Vagina (tissue), 2 donors: ENCODE measurements around the gene SHISA3. TPM values are rescaled to one million over a fixed set of nuclear protein-coding genes. Genes with fewer than 3 reads are reported as not detected.

ENCODE experiments used
- DNase-seq, 2 donors: peaks; one replicate each; pipeline ENCODE4 v3.0.0-alpha.2; 2017; ENCODE audit errors: extremely low spot score in 2 of 2
- H3K27ac ChIP-seq: fragments of 200-600 bp; sonication (generic); one replicate; pipeline ENCODE4 v1.5.1; 2019
- H3K27me3 ChIP-seq: fragments of 200-600 bp; sonication (generic); one replicate; pipeline ENCODE4 v1.5.1; 2019
- H3K36me3 ChIP-seq, 2 donors: fragments of 200-600 bp; sonication (generic); one replicate each; pipeline ENCODE4 v1.5.1; 2017 to 2019
- H3K4me1 ChIP-seq: fragments of 200-600 bp; sonication (generic); one replicate; pipeline ENCODE4 v1.5.1; 2019
- H3K4me3 ChIP-seq, 2 donors: fragments of 200-600 bp; sonication (generic); 1 replicate in 1 of 2; 2 replicates in 1 of 2; pipeline ENCODE4 v1.5.1; 2016 to 2019
- H3K9me3 ChIP-seq: fragments of 200-600 bp; sonication (generic); one replicate; pipeline ENCODE4 v1.5.1; 2019
- POLR2A ChIP-seq, 2 donors: fragments of 450-650 bp; IDR thresholded peaks; one replicate each; pipeline ENCODE4 v1.6.1; 2017; ENCODE audit warnings: antibody characterized with exemption in 2 of 2, mild to moderate bottlenecking in 2 of 2, moderate library complexity in 2 of 2
- POLR2AphosphoS5 ChIP-seq, 2 donors: sonication (generic); formaldehyde crosslinking; IDR thresholded peaks; one replicate each; pipeline ENCODE4 v1.9.0; 2017; ENCODE audit warnings: antibody characterized with exemption in 2 of 2, mild to moderate bottlenecking in 2 of 2, low read depth in 1 of 2; ENCODE audit not compliant: insufficient read depth in 1 of 2
- intact Hi-C: fragments of 100-400 bp; cut with DNase I; formaldehyde crosslinking; loops from one replicate; pipeline ENCODE4 v1.15.1; 2023
- total RNA-seq: library from RNA; depleted of rRNA; stranded (reverse); fragments of >200 nt; gene quantifications from one replicate; pipeline ENCODE4 v1.2.3, GENCODE V29; 2016
- TF ChIP-seq, protein P1 (sequence below), 3 experiments: fragments of 450-650 bp in 2 of 3; fragments of 200-600 bp in 1 of 3; sonication (generic) in 1 of 3; IDR thresholded peaks; one replicate each; pipeline ENCODE4 v1.5.1; 2017 to 2019; ENCODE audit warnings: antibody characterized with exemption in 3 of 3, mild to moderate bottlenecking in 2 of 3, moderate library complexity in 2 of 3

The SHISA3 gene
- 4.4 TPM for total RNA-seq

DNA sequence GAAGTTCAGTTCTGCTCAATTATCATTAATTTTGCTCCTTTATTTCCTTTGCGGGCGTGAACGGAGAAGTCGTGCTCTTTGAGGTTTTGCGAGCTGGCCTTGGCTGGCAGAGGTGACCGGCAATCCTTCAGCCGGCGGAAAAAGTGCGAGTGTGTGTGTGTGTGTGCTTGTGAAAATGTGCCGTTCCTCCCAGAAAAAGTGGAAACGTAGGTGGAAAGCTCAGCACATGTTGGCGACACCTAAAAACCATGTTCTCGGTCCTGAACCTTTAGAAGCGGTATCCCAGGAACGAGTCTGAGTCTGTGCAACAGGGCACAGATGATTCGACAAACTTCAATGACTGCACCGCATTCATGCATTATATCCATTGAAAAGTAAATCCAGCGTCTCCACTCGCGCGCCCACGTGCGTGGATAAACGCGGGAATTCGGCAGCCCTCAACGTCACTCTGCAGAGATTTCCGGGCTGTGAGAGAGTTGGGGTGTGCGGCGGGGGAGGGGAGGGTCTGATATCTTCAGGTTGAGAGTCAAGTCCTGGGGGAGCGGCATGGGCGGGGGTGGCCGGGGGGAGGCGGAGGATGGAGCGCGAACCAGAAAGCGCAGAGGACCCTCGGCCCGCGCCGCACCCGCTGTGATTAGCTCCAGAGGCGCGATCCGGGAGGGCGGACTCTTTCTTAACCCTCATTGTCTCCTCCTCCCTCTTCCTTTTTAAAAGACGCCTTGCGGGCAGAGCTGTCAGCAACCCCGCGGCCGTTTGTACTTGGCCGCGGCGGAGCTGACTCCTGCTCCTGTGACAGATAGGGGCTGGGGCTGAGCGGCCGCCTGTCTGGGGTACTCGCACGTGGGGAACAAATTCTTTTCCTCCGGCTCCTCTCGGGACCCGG lies at the start of gene SHISA3:
TSS of gene SHISA3 (plus strand) at position 737 of the 883 bp plus-strand sequence. CDS start 569 bp downstream, outside the sequence.
- Histone ChIP-seq H3K4me1 (peaks cover 28% of the 10 kb centered on the region), H3K4me3 (peak within 1 kb of the TSS; percentile 40 to 41), H3K36me3 (no peaks in the 10 kb centered on the region), H3K9me3 (no peaks in the 10 kb centered on the region), H3K27ac (no peak within 1 kb of the TSS), H3K27me3 (no peaks in the 10 kb centered on the region)
- intact Hi-C loops = no loop called here
- DNase-seq = no peak
- no peak for TF ChIP-seq POLR2AphosphoS5 (IDR thresholded peaks at IDR 0.05; ENCODE audit: insufficient read depth in 1 of 2, low read depth in 1 of 2)
- TF ChIP-seq, protein P1, sequence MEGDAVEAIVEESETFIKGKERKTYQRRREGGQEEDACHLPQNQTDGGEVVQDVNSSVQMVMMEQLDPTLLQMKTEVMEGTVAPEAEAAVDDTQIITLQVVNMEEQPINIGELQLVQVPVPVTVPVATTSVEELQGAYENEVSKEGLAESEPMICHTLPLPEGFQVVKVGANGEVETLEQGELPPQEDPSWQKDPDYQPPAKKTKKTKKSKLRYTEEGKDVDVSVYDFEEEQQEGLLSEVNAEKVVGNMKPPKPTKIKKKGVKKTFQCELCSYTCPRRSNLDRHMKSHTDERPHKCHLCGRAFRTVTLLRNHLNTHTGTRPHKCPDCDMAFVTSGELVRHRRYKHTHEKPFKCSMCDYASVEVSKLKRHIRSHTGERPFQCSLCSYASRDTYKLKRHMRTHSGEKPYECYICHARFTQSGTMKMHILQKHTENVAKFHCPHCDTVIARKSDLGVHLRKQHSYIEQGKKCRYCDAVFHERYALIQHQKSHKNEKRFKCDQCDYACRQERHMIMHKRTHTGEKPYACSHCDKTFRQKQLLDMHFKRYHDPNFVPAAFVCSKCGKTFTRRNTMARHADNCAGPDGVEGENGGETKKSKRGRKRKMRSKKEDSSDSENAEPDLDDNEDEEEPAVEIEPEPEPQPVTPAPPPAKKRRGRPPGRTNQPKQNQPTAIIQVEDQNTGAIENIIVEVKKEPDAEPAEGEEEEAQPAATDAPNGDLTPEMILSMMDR (IDR thresholded peaks at IDR 0.05) = no peak
- no peak for TF ChIP-seq POLR2A (IDR thresholded peaks at IDR 0.05)

DNA sequence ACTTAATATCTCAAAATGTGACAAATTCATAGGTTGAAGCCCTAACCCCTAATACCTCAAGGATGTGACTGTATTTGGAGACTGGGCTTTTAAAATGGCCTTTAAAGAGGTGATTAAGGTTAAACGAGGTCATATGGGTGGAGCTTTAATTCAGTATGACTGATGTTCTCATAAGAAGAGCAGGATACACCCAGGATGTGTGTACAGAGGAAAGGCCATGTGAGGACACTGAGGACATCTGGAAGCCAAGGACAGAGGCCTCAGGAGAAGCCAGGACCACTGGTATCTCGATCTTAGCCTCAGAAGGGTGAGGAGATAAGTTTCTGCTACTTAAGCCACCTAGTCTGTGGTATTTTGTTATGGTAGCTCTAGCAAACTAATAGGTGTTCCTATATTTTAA lies 49.0 kb upstream of the SHISA3 start:
- no peak for TF ChIP-seq POLR2AphosphoS5 (IDR thresholded peaks at IDR 0.05; ENCODE audit: insufficient read depth in 1 of 2, low read depth in 1 of 2)
- TF ChIP-seq POLR2A (IDR thresholded peaks at IDR 0.05) = no peak
- TF ChIP-seq, protein P1 (IDR thresholded peaks at IDR 0.05) = no peak
- intact Hi-C loops = no loop called here
- Histone ChIP-seq H3K27me3 (no peaks in the 10 kb centered on the region), H3K4me1 (no peaks in the 10 kb centered on the region), H3K36me3 (no peaks in the 10 kb centered on the region), H3K27ac (no peak overlapping the region), H3K9me3 (no peaks in the 10 kb centered on the region), H3K4me3 (no peak overlapping the region)
- no peak for DNase-seq

- no peaks in the 10 kb centered on the region for H3K27me3 ChIP-seq
- no peak for TF ChIP-seq POLR2AphosphoS5 (IDR thresholded peaks at IDR 0.05; ENCODE audit: insufficient read depth in 1 of 2, low read depth in 1 of 2)
- TF ChIP-seq POLR2A (IDR thresholded peaks at IDR 0.05) = no peak
- TF ChIP-seq, protein P1 (IDR thresholded peaks at IDR 0.05) = no peak
- no peak overlapping the region for H3K27ac ChIP-seq
- no peaks in the 10 kb centered on the region for H3K4me1 ChIP-seq
- no peaks in the 10 kb centered on the region for H3K9me3 ChIP-seq
- no peaks in the 10 kb centered on the region for H3K36me3 ChIP-seq
- intact Hi-C loops = no loop called here
- no peak overlapping the region for H3K4me3 ChIP-seq
- no peak for DNase-seq
These were observed 48.6 kb upstream of the SHISA3 start for GRCh38 chr4:42348692-42349091.

DNA sequence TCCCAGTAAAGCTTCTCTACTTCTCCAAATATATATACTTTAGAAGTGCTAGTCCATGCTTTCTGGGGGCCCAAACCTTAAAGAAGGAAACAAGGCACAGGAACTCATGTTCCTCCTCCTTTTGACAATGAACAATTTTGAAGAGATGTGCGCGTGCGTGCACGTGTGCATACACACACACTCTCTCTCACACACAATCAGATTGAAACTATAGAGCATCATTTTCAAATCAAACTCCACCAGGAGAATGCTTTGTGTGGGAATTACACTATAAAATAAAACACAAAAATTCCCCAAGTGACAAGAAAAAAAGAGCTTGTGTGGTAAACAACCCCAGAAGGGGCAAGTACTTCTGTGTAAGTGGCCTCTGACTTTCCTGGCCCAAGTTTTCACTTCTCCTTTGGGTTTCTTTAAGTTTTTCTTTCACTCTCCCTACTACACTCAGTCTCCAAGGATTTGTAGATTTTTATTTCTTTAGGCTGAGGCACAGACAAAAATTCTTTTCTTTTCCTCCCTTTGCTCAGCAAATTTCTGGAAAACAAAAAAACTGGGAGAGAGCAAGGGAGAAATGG lies 46.6 kb upstream of the SHISA3 start:
- Histone ChIP-seq H3K27me3 (no peaks in the 10 kb centered on the region), H3K9me3 (no peaks in the 10 kb centered on the region), H3K4me1 (no peaks in the 10 kb centered on the region), H3K4me3 (no peak overlapping the region), H3K27ac (no peak overlapping the region), H3K36me3 (no peaks in the 10 kb centered on the region)
- intact Hi-C loops = no loop called here
- no peak for TF ChIP-seq POLR2A (IDR thresholded peaks at IDR 0.05)
- TF ChIP-seq, protein P1 (IDR thresholded peaks at IDR 0.05) = no peak
- TF ChIP-seq POLR2AphosphoS5 (IDR thresholded peaks at IDR 0.05; ENCODE audit: insufficient read depth in 1 of 2, low read depth in 1 of 2) = no peak
- no peak for DNase-seq

GRCh38 chr4:42352049-42352448 lies 45.2 kb upstream of the SHISA3 start:
- Histone ChIP-seq H3K4me1 (no peaks in the 10 kb centered on the region), H3K4me3 (no peak overlapping the region), H3K9me3 (no peaks in the 10 kb centered on the region), H3K36me3 (no peaks in the 10 kb centered on the region), H3K27ac (no peak overlapping the region), H3K27me3 (no peaks in the 10 kb centered on the region)
- TF ChIP-seq POLR2AphosphoS5 (IDR thresholded peaks at IDR 0.05; ENCODE audit: insufficient read depth in 1 of 2, low read depth in 1 of 2) (no peak), POLR2A (IDR thresholded peaks at IDR 0.05) (no peak)
- TF ChIP-seq, protein P1 (IDR thresholded peaks at IDR 0.05) = no peak
- intact Hi-C loops = no loop called here
- DNase-seq = no peak
